Colon (tissue), 2 donors: Measurements from ENCODE around the gene PDE1A.
"Not testable (repeated sequence)": the region's sequence is repeated elsewhere in the genome, so short reads cannot be mapped to it uniquely, and the experiment has no call there.

Experiments
- FAIRE-seq: peaks from 2 replicates; lab custom pipeline; 2012; peaks lifted over from hg19 to GRCh38; lab: Jason Lieb, UNC
- donor health status: control.
- donor health status: control.

The PDE1A gene

DNA sequence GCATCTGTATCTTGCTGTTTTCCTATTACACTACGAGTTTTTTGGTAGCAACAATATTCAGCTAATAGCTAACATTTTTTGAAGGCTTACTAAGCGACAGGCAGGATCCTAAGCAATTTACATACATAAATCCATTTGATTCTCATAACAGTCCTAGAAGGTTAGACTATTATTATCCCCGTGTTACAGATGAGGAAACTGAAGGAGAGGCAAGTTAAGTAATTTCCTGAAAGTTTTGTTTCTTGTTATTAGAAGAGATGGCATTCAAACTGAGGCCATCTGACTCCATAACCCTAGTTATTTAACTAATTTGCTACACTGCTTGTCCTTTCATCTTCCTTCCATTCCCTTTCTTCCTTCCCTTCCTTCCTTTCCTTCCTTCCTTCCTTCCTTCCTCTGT is 68.2 kb downstream of the PDE1A start:
- no peak for FAIRE-seq

DNA sequence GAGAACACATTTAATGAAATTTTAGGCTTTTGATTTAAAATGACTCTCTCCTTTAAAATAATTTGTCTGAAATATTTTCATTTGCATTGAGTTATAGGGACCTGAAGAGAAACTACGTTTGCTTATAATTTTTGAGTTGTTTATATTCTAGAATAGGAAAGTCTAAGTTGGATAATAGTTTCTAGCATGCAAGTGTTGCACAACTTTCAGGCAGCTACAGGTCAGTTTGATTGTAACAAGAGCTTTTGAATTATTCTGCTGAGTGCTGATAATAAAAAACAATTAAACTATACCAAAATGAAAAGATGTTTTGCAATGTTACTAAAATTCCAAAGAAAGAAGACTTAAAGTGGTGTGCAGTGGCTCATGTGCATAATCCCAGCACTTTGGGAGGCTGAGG is 71.0 kb downstream of the PDE1A start:
- no peak for FAIRE-seq

DNA sequence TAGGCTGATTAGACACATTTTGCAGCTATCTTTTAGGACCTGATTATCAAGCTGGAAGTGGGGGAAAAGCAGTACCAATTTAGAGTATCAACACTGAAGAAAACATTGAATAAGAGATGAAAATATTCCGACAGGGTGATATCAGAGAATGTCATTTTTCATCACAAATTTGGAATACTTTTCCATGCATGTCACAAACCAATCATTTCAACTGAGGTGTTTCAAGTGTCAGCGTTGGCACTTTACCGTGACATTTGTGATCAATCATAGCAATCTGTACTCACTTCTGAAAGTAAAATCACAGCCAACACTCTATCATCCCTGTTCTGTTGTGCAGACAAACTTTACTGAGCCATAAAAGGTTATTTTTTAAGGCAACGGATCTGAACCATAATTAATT is 75.4 kb downstream of the PDE1A start:
- FAIRE-seq, result no peak

GRCh38 chr2:182349268-182349667 is 77.6 kb downstream of the PDE1A start:
- no peak for FAIRE-seq

DNA sequence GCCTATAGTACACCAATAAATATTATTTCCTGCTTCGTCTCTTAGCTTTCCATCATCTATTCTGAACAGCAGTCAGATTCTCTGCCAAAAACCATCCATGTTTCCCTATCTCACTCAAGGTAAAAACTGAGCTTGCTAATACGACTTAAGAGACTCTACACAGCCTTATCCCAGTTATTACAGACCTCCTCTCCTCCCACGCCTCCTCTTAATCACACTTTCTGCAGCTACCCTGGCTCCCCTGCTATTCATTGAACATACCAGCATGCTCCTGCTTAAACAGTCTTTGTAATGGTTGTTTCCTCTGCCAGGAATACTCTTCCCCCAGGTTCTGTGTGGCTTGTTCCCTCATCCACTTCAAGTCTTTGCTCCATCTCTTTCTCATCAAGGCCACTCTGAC is 81.5 kb downstream of the PDE1A start:
- FAIRE-seq, result no peak

DNA sequence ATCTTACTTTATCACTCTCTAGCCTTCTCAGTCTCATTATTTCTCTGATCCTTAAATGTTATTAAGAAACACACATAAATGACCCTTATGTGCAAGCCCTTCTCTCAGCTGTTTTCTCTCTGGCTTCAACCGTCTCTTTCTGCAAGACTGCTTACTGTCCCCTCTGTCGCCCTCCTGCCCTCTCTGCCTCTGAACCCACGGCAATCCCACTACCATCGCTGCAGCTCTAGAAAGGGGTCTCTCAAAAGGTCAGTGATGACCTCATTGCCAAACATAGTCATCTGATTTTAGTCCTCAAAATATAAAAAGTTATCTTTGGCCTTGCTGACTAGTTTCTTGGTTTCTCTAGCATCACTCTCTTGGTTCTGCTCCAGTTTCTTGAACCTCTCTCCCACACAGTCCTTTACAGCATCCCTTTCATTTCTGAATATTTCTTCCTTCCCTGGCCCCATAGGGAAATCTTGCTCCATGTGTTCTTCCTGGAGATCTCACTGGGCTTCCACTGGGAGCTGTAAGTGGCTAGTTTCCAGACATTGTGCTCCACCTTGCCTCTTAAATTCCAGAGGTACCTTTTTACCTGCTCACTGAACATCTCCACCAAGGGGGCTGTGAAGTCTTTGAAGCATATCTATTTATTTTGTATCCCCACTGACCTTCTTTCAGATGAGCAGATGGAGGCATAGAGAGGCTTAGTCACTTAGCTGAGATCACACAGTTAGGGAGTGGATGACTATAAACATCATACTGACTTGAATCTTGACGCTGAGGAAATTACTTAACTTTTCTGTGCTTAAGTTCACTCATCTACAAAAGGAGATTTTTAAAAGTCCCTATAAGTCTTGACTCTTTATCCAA is 96.2 kb downstream of the PDE1A start:
- no peak for FAIRE-seq

DNA sequence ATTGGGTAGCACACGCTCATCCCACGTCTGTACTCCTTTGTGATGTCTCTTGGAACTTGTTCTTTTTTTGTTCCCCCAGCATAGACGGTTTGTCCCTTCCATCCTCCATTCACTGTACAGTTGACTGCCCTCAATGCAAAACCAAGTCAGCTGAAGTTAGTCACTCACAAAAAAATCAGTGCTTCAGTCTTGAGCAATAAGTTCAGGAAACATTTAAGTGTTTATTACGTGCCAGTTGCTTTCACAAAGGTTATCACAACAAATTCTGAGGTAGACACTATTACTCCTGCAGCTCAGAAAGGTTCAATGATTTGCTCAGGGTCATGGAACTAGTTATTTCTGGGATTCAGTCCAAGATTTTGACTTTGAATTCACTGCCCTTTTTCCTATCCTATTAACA is 102.2 kb downstream of the PDE1A start:
- FAIRE-seq, result no peak

- FAIRE-seq, result no peak
Measured at GRCh38 chr2:182321096-182321495, 105.7 kb downstream of the PDE1A start.

GRCh38 chr2:182319556-182320505 is 107.0 kb downstream of the PDE1A start:
- no peak for FAIRE-seq

DNA sequence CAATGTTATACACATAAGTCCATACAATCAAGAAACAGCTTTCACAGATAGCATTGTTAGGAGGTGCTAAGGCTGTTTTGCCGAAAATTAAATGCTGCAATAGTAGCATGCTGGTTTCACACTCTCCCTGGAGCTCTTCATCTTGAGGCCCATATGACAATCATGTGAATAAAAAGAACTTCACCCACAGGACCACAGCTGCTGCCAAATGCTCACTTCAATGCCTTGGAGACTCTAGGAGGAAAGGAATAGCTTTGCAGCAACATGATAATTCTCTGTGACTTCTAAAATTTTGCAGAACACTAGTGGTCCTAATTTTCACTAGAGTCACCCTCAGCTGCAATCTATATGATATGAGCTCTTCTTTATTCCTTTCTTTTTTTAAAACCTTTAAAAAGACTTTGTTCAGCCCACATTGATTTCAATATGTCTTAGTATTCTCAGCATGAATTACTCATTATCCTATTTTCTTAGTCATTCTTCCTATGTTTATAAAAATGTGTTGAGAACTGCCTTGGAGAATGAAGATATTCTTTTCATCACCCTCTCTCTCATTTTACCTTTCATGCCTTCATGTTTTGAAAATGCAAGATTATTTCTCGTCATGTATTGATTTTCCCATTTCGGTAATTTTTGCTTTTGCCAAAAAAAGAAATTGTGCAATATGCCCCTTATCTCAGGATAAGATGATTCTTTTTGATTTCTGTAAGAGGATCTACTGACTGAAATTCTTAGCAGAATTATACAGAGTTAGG is 108.2 kb downstream of the PDE1A start:
- FAIRE-seq, result no peak

- no peak for FAIRE-seq
Measured at GRCh38 chr2:182316950-182317349, 109.9 kb downstream of the PDE1A start.

DNA sequence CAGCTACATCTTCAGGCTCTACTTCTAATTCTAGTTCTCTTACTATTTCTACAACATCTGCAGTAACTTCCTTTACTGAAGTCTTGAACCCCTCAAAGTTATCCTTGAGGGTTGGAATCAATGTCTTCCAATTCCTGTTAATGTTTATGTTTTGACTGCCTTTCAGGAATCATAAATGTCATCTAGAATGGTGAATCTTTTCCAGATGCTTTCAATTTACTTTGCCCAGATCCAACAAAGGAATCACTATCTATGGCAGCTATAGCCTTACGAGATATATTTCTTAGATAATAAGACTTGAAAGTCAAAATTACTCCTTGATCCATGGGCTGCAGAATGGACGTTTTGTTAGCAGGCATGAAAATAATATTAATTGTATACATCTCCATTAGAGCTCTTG is 123.9 kb downstream of the PDE1A start:
- FAIRE-seq, result no peak

GRCh38 chr2:182302174-182302573 is 124.7 kb downstream of the PDE1A start:
- FAIRE-seq, result no peak

- no peak for FAIRE-seq
Measured at GRCh38 chr2:182301093-182301492, 125.7 kb downstream of the PDE1A start.

DNA sequence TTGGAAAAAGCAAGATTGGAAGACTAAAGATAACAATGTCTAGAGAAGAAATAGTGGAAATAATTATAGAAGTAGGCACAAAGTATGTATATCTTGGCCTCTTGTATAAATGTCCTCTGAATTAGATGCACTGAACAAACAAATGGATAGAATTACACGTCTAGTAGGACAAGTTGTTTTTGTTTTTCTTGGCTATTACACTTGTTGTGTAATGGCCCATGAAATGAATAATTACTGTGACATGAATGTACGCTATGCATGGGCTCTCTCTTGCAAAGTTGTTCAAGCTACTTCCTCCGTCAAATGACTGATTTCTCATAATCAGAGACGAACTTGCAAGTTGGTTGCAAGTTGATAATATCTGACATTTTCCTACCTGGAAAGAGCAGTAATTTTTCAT is 126.2 kb downstream of the PDE1A start:
- FAIRE-seq, result no peak

- no peak for FAIRE-seq
Measured at GRCh38 chr2:182299632-182300031, 127.2 kb downstream of the PDE1A start.

DNA sequence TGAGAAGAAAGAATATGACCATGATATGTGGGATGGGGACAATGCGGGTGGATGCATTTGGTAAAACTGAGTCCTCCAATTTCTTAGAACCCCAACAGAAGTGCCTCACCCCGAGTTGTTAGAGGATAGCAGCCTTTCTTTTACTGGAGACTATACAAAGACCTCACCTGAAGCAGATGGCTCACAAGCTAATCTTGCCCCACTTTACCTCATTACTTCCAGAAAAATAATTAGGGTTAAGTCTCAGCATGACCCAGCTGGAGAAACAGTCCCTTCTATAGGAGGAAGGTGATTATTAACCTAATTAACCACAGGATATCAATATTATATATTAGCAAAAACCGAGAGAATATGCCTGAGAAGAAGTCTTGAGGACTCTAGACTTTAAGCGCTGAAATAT is 128.4 kb downstream of the PDE1A start:
- no peak for FAIRE-seq

DNA sequence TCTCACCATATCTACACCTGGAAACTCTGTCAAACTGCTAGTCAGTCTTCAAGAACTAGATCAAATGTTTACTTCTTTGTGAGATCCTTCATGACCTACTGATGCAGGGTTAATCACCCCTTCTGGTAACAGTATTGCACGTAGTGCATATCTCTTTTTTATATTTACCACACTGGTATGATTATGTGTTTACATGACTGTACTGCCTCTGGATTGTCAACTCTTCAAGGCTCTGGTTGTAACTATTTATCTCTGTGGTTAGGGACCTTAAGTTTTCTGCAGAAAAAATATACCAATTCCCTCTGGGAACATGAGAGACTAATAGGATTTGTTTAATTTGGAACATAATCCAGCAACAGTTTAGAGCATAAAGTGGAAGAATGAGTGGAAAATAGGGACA is 135.5 kb downstream of the PDE1A start:
- no peak for FAIRE-seq

DNA sequence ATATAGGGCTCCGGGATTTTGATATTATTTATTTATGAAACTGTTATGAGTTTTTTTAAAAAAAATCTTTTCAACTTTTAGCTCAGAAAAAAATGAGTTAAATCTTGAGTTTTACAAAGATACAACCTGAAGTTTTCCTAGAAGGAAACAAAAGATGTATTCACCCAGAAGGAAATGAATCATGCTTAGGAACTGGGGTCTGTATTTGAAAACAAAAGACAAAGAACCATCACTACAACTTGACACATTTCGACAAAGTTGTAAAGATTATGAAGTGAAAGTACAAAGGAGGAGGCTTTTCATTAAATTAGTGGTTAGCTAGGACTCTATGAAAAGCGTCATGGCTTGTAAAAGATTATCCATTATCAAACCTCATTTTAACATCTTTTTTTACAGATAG is 143.3 kb downstream of the PDE1A start:
- FAIRE-seq, result no peak

DNA sequence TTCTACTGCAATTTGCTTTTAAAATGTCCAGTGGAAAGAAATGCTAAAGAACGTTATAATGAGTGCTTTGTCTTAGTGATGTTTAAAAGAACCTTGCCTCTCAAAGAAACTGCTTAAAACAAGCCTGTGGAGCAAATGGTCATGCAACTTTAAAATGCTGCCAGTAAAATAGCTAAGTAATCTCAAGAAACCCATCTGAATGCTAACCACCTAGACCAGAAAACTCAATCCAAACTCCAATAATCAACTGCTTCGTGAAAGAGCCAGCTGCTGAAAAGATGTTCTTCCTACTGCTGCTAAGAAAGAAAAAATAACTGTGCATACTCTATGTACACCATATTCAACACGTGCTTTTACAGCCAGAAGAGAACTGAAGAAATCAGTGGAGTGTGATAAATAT is 145.6 kb downstream of the PDE1A start:
- no peak for FAIRE-seq

DNA sequence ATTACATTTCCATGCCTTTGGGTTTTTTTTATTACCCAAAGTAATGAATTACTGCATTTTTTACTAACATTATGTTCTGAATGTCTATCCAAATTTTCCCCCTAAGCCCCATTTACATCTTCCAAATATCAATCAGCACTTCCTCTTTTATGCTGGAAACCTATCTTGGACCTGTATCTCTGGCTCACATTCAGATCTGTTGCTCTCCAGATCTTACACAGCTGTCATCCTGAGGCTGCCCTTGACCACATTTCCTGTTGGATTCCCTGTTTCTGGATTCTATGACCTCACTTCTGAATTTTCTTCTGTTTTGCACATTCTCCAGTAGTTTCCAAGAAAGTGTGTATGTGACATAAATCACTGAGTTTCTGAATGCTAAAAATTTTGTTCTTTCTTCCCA is 146.7 kb downstream of the PDE1A start:
- FAIRE-seq, result no peak

DNA sequence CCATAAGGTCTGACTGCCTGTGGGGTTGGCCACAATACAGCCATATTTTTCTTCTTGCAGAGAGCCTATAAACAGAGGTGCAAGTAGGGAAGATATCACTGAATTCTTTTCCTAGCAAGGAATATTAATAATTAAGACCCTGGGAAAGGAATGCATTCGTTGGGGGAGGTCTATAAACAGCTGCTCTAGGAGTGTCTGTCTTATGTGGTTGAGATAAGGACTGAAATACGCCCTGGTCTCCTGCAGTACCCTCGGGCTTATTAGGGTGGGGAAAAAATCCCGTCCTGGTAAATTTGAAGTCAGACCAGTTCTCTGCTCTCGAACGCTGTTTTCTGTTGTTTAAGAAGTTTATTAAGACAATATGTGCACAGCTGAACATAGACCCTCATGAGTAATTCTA is 150.2 kb downstream of the PDE1A start:
- FAIRE-seq, result not testable (repeated sequence)

- FAIRE-seq, result no peak
Measured at GRCh38 chr2:182267971-182268370, 158.9 kb downstream of the PDE1A start.
